Neural cell (in vitro differentiated cells): ENCODE measurements around the gene FOXO3. TPM values are rescaled to one million over a fixed set of nuclear protein-coding genes. Genes with fewer than 3 reads are reported as not detected.

Experiments
- H2AFZ ChIP-seq: fragments of 200-600, 300-800 bp; sonication (generic), shearing (Covaris generic); 2 replicates; pipeline ENCODE4 v1.6.0; 2014; ENCODE audit warnings: low read depth, mild to moderate bottlenecking, antibody characterized with exemption, low read length, moderate library complexity
- H3F3A ChIP-seq: fragments of 200-600 bp; shearing (Covaris generic); 2 replicates; pipeline ENCODE4 v1.6.1; 2016; ENCODE audit warnings: mild to moderate bottlenecking, moderate library complexity, mixed read lengths, antibody characterized with exemption, low read length; ENCODE audit not compliant: insufficient read depth, poor library complexity, severe bottlenecking
- H3K27ac ChIP-seq: fragments of 200-600, 300-800 bp; sonication (generic), shearing (Covaris generic); 2 replicates; pipeline ENCODE4 v1.5.1; 2014; ENCODE audit warnings: mild to moderate bottlenecking, low read length, moderate library complexity
- H3K27me3 ChIP-seq: fragments of 300-800, 200-600 bp; sonication (generic), shearing (Covaris generic); 2 replicates; pipeline ENCODE4 v1.6.0; 2014; ENCODE audit warnings: mild to moderate bottlenecking, low read depth, low read length, moderate library complexity; ENCODE audit not compliant: insufficient read depth
- H3K36me3 ChIP-seq: fragments of 300-800, 200-600 bp; sonication (generic), shearing (Covaris generic); 2 replicates; pipeline ENCODE4 v1.5.1; 2014; ENCODE audit warnings: mild to moderate bottlenecking, antibody characterized with exemption, low read length, moderate library complexity; ENCODE audit not compliant: insufficient read depth
- H3K4me2 ChIP-seq: fragments of 300-800, 200-600 bp; sonication (generic), shearing (Covaris generic); 2 replicates; pipeline ENCODE4 v1.6.0; 2014; ENCODE audit warnings: mild to moderate bottlenecking, low read length
- H3K4me3 ChIP-seq: fragments of 300-800, 200-600 bp; sonication (generic), shearing (Covaris generic); 2 replicates; pipeline ENCODE4 v1.5.1; 2014; ENCODE audit warnings: mild to moderate bottlenecking, low read length, moderate library complexity
- H3K79me2 ChIP-seq: fragments of 200-600 bp; shearing (Covaris generic); replicated peaks from 2 replicates; pipeline ENCODE4 v1.6.0; 2014; ENCODE audit warnings: mild to moderate bottlenecking, low read length, moderate library complexity; ENCODE audit not compliant: insufficient read depth
- H3K9ac ChIP-seq: fragments of 300-800, 200-600 bp; sonication (generic), shearing (Covaris generic); 2 replicates; pipeline ENCODE4 v1.6.1; 2016; ENCODE audit warnings: mild to moderate bottlenecking, low read length, mixed read lengths
- H3K9me2 ChIP-seq: fragments of 200-600 bp; shearing (Covaris generic); 2 replicates; pipeline ENCODE4 v1.6.1; 2016; ENCODE audit warnings: mild to moderate bottlenecking, low read length, mixed read lengths; ENCODE audit not compliant: insufficient read depth
- H3K9me3 ChIP-seq: fragments of 200-600, 300-800 bp; sonication (generic), shearing (Covaris generic); 2 replicates; pipeline ENCODE4 v1.6.1; 2016; ENCODE audit warnings: mild to moderate bottlenecking, mixed run types, low read length, moderate library complexity, mixed read lengths
- H4K20me1 ChIP-seq: fragments of 200-600 bp; shearing (Covaris generic); 2 replicates; pipeline ENCODE4 v1.6.1; 2016; ENCODE audit warnings: mild to moderate bottlenecking, mixed run types; ENCODE audit not compliant: insufficient read depth
- CTCF ChIP-seq: fragments of 450-650 bp; IDR thresholded peaks from 2 replicates; pipeline ENCODE4 v1.5.1; 2014; ENCODE audit warnings: antibody characterized with exemption, mild to moderate bottlenecking, moderate library complexity; ENCODE audit not compliant: poor library complexity, severe bottlenecking
- EP300 ChIP-seq: fragments of 450-650 bp; conservative IDR thresholded peaks from 2 replicates; pipeline ENCODE4 v1.6.1; 2014; ENCODE audit warnings: antibody characterized with exemption, mild to moderate bottlenecking, moderate library complexity; ENCODE audit not compliant: poor library complexity, severe bottlenecking
- EZH2 ChIP-seq: fragments of 200-600, 300-800 bp; shearing (Covaris generic), sonication (generic); IDR thresholded peaks from 2 replicates; pipeline ENCODE4 v1.6.1; 2014; ENCODE audit warnings: antibody characterized with exemption, low read length, borderline replicate concordance, mild to moderate bottlenecking; ENCODE audit not compliant: insufficient read depth, poor library complexity, severe bottlenecking
- MXI1 ChIP-seq: fragments of 450-650 bp; conservative IDR thresholded peaks from 2 replicates; pipeline ENCODE4 v1.6.1; 2014; ENCODE audit warnings: antibody characterized with exemption, mild to moderate bottlenecking; ENCODE audit not compliant: poor library complexity, severe bottlenecking
- POLR2AphosphoS5 ChIP-seq: IDR thresholded peaks from 2 replicates; pipeline ENCODE4 v1.6.1; 2012
- RAD21 ChIP-seq: fragments of 450-650 bp; conservative IDR thresholded peaks from 2 replicates; pipeline ENCODE4 v1.6.1; 2014; ENCODE audit warnings: antibody characterized with exemption, mild to moderate bottlenecking, moderate library complexity
- REST ChIP-seq: IDR thresholded peaks from 2 replicates; pipeline ENCODE4 v1.6.1; 2012; ENCODE audit warnings: borderline replicate concordance
- SMC3 ChIP-seq: fragments of 450-650 bp; conservative IDR thresholded peaks from 2 replicates; pipeline ENCODE4 v1.6.1; 2014; ENCODE audit warnings: antibody characterized with exemption, mild to moderate bottlenecking, moderate library complexity; ENCODE audit not compliant: poor library complexity
- TAF1 ChIP-seq: IDR thresholded peaks from 2 replicates; pipeline ENCODE4 v1.6.1; 2012; ENCODE audit warnings: low read depth
- polyA plus RNA-seq: library from polyadenylated mRNA; depleted of rRNA; stranded (reverse); fragments of >200 nt; gene quantifications from 2 replicates; pipeline ENCODE4 v1.2.3, GENCODE V29; 2014

Gene FOXO3
- polyA plus RNA-seq, 1 donor from 2014 or later = 21.3 TPM

- TF ChIP-seq CTCF (no peak), EZH2 (no peak), SMC3 (no peak), EP300 (no peak), RAD21 (no peak), MXI1 (no peak), TAF1 (no peak), REST (no peak), POLR2AphosphoS5 (no peak)
- Histone ChIP-seq H3F3A (no peaks in the 10 kb centered on the region), H3K27me3 (no peaks in the 10 kb centered on the region), H3K4me2 (no peak overlapping the region), H2AFZ (no peak overlapping the region), H3K36me3 (peaks cover 3% of the 10 kb centered on the region), H3K9ac (no peak overlapping the region), H3K27ac (no peak overlapping the region), H4K20me1 (no peaks in the 10 kb centered on the region), H3K4me3 (no peak overlapping the region), H3K9me3 (no peaks in the 10 kb centered on the region), H3K79me2 (peaks cover 7% of the 10 kb centered on the region), H3K9me2 (no peaks in the 10 kb centered on the region)
These were observed 18.0 kb downstream of the FOXO3 start for GRCh38 chr6:108578595-108579327.

GRCh38 chr6:108579328-108579721, 18.6 kb downstream of the FOXO3 start:
- Histone ChIP-seq H2AFZ (no peak overlapping the region), H4K20me1 (no peaks in the 10 kb centered on the region), H3K79me2 (peaks cover 13% of the 10 kb centered on the region), H3K27ac (no peak overlapping the region), H3K4me2 (no peak overlapping the region), H3K4me3 (no peak overlapping the region), H3F3A (no peaks in the 10 kb centered on the region), H3K9me2 (no peaks in the 10 kb centered on the region), H3K36me3 (peaks cover 3% of the 10 kb centered on the region), H3K27me3 (no peaks in the 10 kb centered on the region), H3K9me3 (no peaks in the 10 kb centered on the region), H3K9ac (no peak overlapping the region)
- no peak for TF ChIP-seq RAD21
- TF ChIP-seq MXI1 = no peak
- no peak for TF ChIP-seq POLR2AphosphoS5
- no peak for TF ChIP-seq EP300
- no peak for TF ChIP-seq EZH2
- TF ChIP-seq REST = no peak
